Esophagus muscularis mucosa (tissue), 4 donors: ENCODE measurements around the gene ENTREP1. TPM values are rescaled to one million over a fixed set of nuclear protein-coding genes. Genes with fewer than 3 reads are reported as not detected.
A peak's percentile ranks its signal among the peaks of the same experiment; 100 is the strongest.

Experiments
- DNase-seq: peaks from one replicate; pipeline ENCODE4 v3.0.0-alpha.2; 2017; ENCODE audit errors: extremely low spot score
- H3K27ac ChIP-seq, 4 donors: fragments of 200-600 bp; sonication (generic); replicated peaks in 1 of 4; 1 replicate in 3 of 4; 2 replicates in 1 of 4; pipeline ENCODE4 v1.5.1; 2016 to 2019; ENCODE audit warnings: mild to moderate bottlenecking in 1 of 4
- H3K27me3 ChIP-seq, 4 donors: fragments of 200-600 bp; sonication (generic); one replicate each; pipeline versions ENCODE4 v1.5.1 to v1.6.0; 2016 to 2019
- H3K36me3 ChIP-seq, 4 donors: fragments of 200-600 bp; sonication (generic); one replicate each; pipeline ENCODE4 v1.5.1; 2016 to 2019
- H3K4me1 ChIP-seq, 4 donors: fragments of 200-600 bp; sonication (generic); one replicate each; pipeline ENCODE4 v1.5.1; 2016 to 2019
- H3K4me3 ChIP-seq, 4 donors: fragments of 200-600 bp; sonication (generic); 1 replicate in 2 of 4; 2 replicates in 2 of 4; pipeline ENCODE4 v1.5.1; 2016 to 2019; ENCODE audit warnings: mild to moderate bottlenecking in 4 of 4, moderate library complexity in 1 of 4
- H3K9me3 ChIP-seq, 4 donors: fragments of 200-600 bp; sonication (generic); 1 replicate in 3 of 4; 2 replicates in 1 of 4; pipeline ENCODE4 v1.5.1; 2016 to 2019
- CTCF ChIP-seq, 3 experiments: fragments of 200-600 bp in 2 of 3; fragments of 450-650 bp in 1 of 3; sonication (generic) in 2 of 3; IDR thresholded peaks; one replicate each; pipeline ENCODE4 v1.5.1; 2017 to 2019; ENCODE audit warnings: antibody characterized with exemption in 3 of 3, mild to moderate bottlenecking in 2 of 3, moderate library complexity in 1 of 3
- EP300 ChIP-seq: sonication (generic); formaldehyde crosslinking; IDR thresholded peaks from one replicate; pipeline ENCODE4 v1.6.1; 2017; ENCODE audit warnings: antibody characterized with exemption
- POLR2A ChIP-seq: fragments of 450-650 bp; IDR thresholded peaks from one replicate; pipeline ENCODE4 v1.6.1; 2017; ENCODE audit warnings: antibody characterized with exemption, moderate library complexity, mild to moderate bottlenecking, low read depth
- POLR2AphosphoS5 ChIP-seq, 2 donors: sonication (generic); formaldehyde crosslinking; IDR thresholded peaks; one replicate each; pipeline ENCODE4 v1.6.1; 2017; ENCODE audit warnings: antibody characterized with exemption in 2 of 2
- WGBS: methylation state at CpG from one replicate; pipeline ENCODE4 v1.1.5; 2018; 5-methylcytosine and 5-hydroxymethylcytosine counted together
- intact Hi-C: fragments of 100-400 bp; cut with DNase I; formaldehyde crosslinking; loops from one replicate; pipeline ENCODE4 v1.15.1; 2023
- total RNA-seq, 4 donors: library from RNA; depleted of rRNA; stranded (reverse); fragments of >200 nt; gene quantifications; one replicate each; pipeline versions ENCODE4 v1.1.0 to v1.2.1, GENCODE V29; 2016

ENTREP1 gene
- total RNA-seq, 4 donors from 2014 or later: 16.2 to 30.2 (median 20.4) TPM

DNA sequence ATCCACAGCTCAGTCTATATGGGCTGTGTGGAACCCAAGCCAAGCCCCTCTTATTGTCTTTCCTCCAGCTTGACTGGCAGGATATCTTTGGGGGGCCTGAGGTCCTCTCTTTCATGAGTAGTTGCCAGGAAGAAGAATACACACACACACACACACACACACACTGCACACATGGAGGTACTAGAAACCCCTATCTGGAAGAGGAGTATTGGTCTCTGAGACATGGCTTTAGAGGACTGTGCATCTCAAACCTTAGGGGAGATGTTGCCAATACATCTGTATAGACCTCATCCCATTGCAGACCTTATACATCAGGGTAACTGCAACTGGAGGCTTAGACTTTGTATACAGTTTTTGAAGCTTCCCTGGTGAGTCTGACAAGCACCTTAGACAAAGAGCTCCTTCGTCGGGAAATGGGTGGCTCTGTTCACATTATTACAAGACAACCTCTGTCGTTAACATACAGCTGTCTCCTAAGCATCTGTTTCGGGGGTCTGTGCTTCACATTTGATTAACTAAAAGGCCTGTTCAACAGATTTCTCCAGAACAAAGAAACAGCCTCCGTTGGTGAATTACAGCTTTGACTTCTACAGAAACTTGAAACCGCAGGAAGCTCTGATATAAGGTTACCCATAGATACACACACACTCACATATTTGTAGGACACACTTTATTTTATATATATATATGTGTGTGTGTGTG is 5.5 kb upstream of the ENTREP1 start:
- peaks cover 5 to 20% (median 13%) of the 10 kb centered on the region in 4 donors for H3K4me1 ChIP-seq
- DNase-seq: no peak
- WGBS: 77% methylated on average over 6 of the region's 6 CpGs
- H3K9me3 ChIP-seq: no peaks in the 10 kb centered on the region
- intact Hi-C loops: loop anchor here (10.0 kb wide), 2 partner anchors 105 to 275 kb away; no protein-coding TSS in a partner anchor
- H3K27me3 ChIP-seq: peaks cover 0 to under 1% (median 0%) of the 10 kb centered on the region in 4 donors
- TF ChIP-seq EP300 (no peak), CTCF (IDR thresholded peaks at IDR 0.05) (no peak), POLR2A (no peak), POLR2AphosphoS5 (IDR thresholded peaks at IDR 0.05) (no peak)
- no peak overlapping the region for H3K27ac ChIP-seq
- H3K36me3 ChIP-seq: no peaks in the 10 kb centered on the region
- no peak overlapping the region for H3K4me3 ChIP-seq

GRCh38 chr9:69322256-69322655 is 2.8 kb upstream of the ENTREP1 start:
- peaks cover 0 to 7% (median 0%) of the 10 kb centered on the region in 4 donors for H3K27me3 ChIP-seq
- H3K4me1 ChIP-seq: peaks cover 10 to 38% (median 22%) of the 10 kb centered on the region in 4 donors
- H3K36me3 ChIP-seq: no peaks in the 10 kb centered on the region
- TF ChIP-seq POLR2A (no peak), POLR2AphosphoS5 (IDR thresholded peaks at IDR 0.05) (no peak), EP300 (no peak), CTCF (IDR thresholded peaks at IDR 0.05) (no peak)
- no peak for DNase-seq
- no peak overlapping the region for H3K27ac ChIP-seq
- intact Hi-C loops: no loop called here
- no peak overlapping the region for H3K4me3 ChIP-seq
- H3K9me3 ChIP-seq: no peaks in the 10 kb centered on the region
- 32% methylated on average over 1 of the region's 1 CpG for WGBS

- Histone ChIP-seq H3K4me3 (peak overlapping the region; percentile 69 to 80 (median 74)), H3K27me3 (peaks cover 0 to 7% (median 0%) of the 10 kb centered on the region in 4 donors), H3K27ac (peak overlapping the region in 1 of 4 donors; percentile 92), H3K9me3 (no peaks in the 10 kb centered on the region), H3K4me1 (peaks cover 10 to 49% (median 30%) of the 10 kb centered on the region in 4 donors), H3K36me3 (no peaks in the 10 kb centered on the region)
- 52% methylated on average over 2 of the region's 2 CpGs for WGBS
- TF ChIP-seq POLR2AphosphoS5 (IDR thresholded peaks at IDR 0.05) (no peak), CTCF (IDR thresholded peaks at IDR 0.05) (no peak), EP300 (no peak), POLR2A (no peak)
- intact Hi-C loops: no loop called here
- no peak for DNase-seq
These were observed 1.2 kb upstream of the ENTREP1 start for GRCh38 chr9:69323861-69324260.

DNA sequence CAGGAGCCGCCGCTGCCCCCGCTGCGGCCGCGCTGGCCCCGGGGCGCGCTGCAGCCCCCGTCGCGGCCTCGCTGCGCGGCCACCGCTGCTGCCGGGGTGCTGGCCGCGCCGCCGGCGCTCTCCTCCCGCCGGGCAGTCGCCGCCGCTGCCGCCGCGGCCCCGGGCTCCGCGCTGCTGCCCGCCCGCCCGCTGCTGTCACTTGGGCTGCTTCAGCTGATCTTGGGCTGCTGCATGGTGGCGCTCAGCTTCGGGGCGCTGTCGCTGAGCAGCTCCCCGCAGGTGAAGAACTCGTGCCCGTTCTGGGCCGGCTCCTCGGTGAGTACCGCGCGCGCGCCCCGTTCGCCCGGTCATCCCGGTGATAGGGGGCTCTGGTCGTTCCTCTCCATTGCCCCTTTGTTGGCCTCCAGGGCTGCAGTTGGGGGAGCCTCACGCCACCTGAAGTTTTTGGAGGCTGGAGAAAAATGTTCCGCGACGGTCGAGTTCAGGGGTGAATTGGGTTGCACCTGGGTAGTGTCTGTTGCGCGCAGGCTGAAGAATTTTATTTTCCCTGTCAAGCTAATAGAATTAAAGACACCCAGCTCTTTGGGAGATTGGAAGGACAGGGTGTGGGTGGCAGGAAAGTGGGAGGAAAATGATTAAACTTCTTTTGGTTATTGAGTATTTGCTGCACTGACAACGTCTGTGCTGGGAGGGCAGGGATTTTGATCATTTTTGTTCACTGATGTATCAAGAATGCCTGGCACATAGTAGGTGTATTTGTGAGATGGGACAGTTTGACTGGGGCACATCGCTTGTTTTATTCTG is 596 bp downstream of the ENTREP1 start:
- Histone ChIP-seq H3K36me3 (no peaks in the 10 kb centered on the region), H3K27me3 (peaks cover 0 to 7% (median 0%) of the 10 kb centered on the region in 4 donors), H3K4me1 (peaks cover 10 to 49% (median 31%) of the 10 kb centered on the region in 4 donors), H3K27ac (peak overlapping the region; percentile 83 to 92 (median 90)), H3K4me3 (peak overlapping the region; percentile 69 to 80 (median 74)), H3K9me3 (no peaks in the 10 kb centered on the region)
- no peak for DNase-seq
- TF ChIP-seq POLR2A (no peak), EP300 (no peak), POLR2AphosphoS5 (IDR thresholded peaks at IDR 0.05) (no peak), CTCF (IDR thresholded peaks at IDR 0.05) (no peak)
- WGBS: 2% methylated on average over 47 of the region's 64 CpGs
- intact Hi-C loops: loop anchor here (5.0 kb wide), 2 partner anchors 47 to 67 kb away; no protein-coding TSS in a partner anchor
